GM18861 (cell line): ENCODE results near the gene JAG2.

ENCODE experiments used
- ATAC-seq: cut with Tn5 transposase; IDR thresholded peaks from one replicate; pipeline ENCODE4 v1.9.1; 2021; ENCODE audit not compliant: unreplicated experiment

JAG2 gene

GRCh38 chr14:105204206-105204930 is 35.8 kb upstream of the JAG2 start:
- ATAC-seq: no peak

GRCh38 chr14:105203701-105204100 is 35.1 kb upstream of the JAG2 start:
- ATAC-seq: no peak

- no peak for ATAC-seq
These were observed 34.5 kb upstream of the JAG2 start for GRCh38 chr14:105203057-105203531.

GRCh38 chr14:105201925-105202513 is 33.4 kb upstream of the JAG2 start:
- ATAC-seq: no peak

GRCh38 chr14:105201156-105201924 is 32.8 kb upstream of the JAG2 start:
- no peak for ATAC-seq

GRCh38 chr14:105200641-105201040 is 32.1 kb upstream of the JAG2 start:
- ATAC-seq: no peak

GRCh38 chr14:105200074-105200473 is 31.5 kb upstream of the JAG2 start:
- no peak for ATAC-seq

GRCh38 chr14:105199093-105199492 is 30.5 kb upstream of the JAG2 start:
- ATAC-seq: no peak

- no peak for ATAC-seq
These were observed 30.0 kb upstream of the JAG2 start for GRCh38 chr14:105198588-105198987.

GRCh38 chr14:105197211-105197641 is 28.6 kb upstream of the JAG2 start:
- ATAC-seq: no peak

- ATAC-seq: no peak
These were observed 27.8 kb upstream of the JAG2 start for GRCh38 chr14:105196265-105196960.

GRCh38 chr14:105195522-105196264 is 27.1 kb upstream of the JAG2 start:
- ATAC-seq: no peak

GRCh38 chr14:105195051-105195450 is 26.5 kb upstream of the JAG2 start:
- ATAC-seq: no peak

GRCh38 chr14:105193916-105194782 is 25.6 kb upstream of the JAG2 start:
- no peak for ATAC-seq

GRCh38 chr14:105192866-105193731 is 24.5 kb upstream of the JAG2 start:
- no peak for ATAC-seq

- ATAC-seq: no peak
These were observed 19.5 kb upstream of the JAG2 start for GRCh38 chr14:105187935-105188524.

GRCh38 chr14:105187116-105187515 is 18.5 kb upstream of the JAG2 start:
- no peak for ATAC-seq

- ATAC-seq: no peak
These were observed 17.4 kb upstream of the JAG2 start for GRCh38 chr14:105185973-105186372.
